NCI-H2107 treated with DMSO at 0.1 percent for 48 hours (cell line): ENCODE results near the gene MYORG.

Experiments
- DNase-seq: peaks from one replicate; lab custom pipeline; 2025; ENCODE audit not compliant: unreplicated experiment; lab: John Stamatoyannopoulos, UW

Gene MYORG

DNA sequence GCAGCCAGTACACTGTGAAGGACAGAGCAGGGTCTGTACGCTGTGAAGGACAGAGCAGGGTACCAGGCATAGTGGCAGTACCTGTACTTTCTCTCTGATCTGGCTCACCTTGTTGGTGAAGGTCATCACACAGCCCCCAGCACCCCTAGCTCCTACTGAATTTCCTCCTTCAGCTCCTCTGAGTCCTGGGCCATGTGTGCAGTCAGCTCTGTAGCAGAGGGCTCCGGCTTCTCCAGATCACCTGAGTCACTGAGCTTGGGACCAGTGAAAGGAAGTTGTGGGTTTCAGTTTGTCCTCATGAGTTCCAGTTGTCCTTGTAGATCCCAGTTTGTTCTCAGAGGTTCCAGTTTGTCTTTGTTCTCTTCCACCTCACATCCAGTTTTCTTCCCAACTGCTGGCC is 41.8 kb downstream of the MYORG start:
- DNase-seq, result no peak

DNA sequence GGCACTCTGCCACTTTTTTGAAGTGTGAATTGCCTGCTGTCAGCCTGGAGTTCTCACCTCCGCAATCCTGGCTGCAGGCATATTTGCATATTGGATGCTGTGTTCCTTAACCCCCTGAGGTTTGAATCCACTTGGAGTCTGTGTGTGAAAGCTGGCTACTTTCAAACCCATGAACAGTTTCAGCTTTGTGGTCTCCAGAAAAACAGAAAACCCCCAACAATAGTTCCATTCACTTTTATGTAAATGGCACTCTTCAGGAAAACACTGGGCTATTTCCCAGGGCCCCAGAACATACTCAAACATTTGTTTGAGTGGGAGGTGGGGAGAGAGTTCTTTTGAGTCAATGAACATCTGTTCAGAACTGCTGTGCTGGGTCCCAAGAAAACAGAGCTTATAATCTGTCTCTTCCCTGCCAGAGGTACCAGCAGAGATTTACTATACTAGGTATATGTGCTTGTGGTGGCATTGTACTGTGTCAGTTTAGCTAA is 42.3 kb downstream of the MYORG start:
- peak; percentile 51 for DNase-seq

DNA sequence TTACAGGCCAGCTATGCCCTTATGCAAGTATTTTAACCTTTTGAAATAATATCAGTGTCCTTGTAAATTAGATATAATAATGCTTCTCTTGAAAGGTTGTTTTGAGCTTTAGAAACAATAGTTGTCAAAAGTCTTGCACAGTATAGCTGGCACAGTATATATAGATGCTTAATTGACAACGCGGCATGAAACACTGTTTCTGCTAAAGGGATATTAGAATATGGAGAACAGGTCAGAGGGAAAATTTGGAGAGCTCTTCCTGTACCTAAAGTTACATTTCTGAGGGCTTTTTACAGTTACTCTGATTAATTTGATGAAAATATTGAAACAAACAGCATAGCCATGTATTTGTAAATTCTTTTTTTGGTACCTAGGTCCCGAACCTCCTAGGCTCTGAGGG is 42.9 kb downstream of the MYORG start:
- no peak for DNase-seq

DNA sequence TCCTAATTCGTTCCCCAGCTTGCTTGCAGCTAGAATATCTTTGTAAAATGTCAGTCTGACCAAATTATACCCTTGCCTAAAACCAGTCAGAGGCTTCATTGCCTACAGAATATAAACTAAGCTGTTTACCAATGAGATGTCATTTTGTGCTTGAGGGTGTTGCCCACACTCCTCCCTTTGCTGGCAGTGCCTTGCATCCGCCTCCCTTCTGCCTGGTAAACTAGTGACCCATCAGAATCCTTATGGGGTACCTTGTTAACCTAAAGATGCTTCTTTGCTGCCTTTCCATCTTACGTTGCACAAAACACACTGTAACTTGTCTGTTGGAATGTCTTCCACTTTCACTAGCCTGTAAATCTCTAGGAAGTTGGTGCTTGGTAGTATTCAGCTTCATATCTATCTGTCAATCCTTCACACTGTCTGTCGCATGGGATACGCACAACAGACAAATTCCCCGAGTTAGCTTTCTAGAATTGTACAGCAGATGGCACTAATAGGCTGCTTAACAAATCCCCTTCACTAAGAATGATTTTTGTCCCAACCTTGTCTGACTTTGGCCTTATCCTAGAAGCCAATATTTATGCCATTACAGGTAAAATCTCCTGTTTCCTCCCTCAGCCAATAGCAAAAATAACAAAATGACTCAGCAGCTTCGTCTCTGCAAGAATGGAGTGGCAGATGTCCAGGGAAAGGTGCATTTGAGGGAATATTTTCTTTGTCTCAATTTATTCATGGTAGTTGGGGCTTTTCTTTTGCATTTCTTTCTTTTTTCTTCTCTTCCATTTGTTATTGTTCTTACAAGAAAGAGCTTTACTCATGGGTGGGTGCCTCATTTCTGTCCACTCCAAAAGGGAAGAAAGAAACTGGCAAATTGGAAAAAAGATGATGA is 44.4 kb downstream of the MYORG start:
- DNase-seq, result peak; percentile 41

DNA sequence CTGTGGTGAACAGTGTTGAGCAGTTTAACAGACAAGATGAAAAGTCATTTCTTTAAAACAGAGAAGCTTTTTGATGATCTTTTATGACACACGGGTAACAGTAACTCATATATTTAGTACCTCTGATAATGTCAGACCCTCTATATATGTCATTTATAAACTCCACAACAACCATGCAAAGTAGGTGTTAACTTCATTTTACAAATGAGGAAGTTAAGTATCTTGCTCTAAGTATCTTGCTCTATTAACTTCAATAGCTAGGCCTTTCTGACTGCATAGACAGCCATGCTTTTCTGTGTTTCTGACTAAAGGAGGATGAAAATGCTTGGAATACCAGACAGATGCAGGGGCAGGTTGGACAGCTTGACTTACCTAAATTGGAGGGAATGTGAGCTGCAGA is 45.5 kb downstream of the MYORG start:
- DNase-seq, result no peak

DNA sequence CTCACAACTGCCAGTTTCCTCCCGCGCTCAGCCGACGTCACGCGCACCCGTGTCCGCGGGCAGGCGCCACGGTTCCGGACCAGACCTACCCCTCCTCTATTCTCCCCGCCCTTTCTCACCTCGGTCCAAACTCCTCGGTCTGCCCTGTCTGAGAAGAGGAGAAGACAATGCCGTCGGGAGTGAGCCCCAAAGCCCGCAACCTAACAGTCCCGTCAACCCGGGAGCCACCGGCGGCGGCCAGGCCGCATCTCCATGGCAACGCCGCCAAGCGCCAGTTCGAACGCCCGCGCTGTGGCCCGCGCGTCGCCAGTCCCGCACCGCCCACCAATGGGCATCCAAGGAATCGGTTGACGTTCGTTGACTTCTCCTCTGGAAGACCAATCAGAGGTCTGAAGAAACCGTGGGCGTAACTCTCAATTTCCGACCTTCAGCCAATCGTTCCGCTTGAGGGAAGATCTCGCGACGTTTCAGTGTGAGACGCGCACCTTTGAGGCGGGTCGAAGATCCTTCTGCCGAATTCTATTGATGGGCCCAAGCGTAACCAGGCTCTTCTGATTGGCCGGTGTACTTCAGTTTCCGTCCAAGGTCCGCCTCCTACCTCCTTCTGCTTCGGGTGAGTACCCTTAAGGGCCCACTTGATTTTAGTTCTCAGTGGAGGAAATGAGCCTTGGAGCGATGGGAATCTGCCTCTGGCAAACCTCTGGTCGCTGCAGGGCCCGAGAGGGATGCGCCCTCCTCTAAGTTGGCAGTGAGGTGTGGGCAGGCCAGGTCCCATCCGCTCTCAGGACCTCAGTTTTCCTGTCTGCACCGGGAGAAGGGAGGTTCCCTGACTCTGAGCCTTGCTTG is 47.5 kb downstream of the MYORG start, which contains the start of the genes KIF24 and NUDT2:
KIF24 (minus strand) TSS at position 282 of the 846 bp plus-strand sequence. CDS start 17,922 bp downstream, outside the sequence.
NUDT2 (plus strand) TSS at position 583 of the 846 bp plus-strand sequence. CDS start 9,471 bp downstream, outside the sequence.
- DNase-seq, result peak; percentile 99

DNA sequence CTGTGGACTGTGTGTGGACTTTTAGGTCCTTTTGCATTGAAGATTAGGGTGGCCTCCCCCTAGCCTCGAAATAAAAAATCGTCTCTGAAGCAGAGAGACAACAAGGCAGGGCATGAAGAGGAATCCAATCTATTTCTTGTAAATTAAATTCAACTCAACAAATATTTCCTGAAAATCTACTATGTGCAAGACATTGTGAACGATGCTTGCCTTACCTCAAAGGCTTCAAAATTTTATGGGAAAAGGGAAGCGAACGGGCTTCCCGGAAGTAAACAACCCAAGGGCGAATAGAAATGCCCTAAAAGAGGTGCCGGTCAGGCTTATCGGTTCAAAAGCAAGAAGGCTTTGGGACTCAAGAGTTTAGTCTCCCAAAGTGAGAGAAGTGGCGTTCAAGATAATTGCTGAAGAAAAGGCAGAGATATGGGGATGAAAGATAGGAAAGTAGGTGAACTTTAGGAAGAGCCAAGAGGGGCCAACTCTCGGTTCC is 48.2 kb downstream of the MYORG start:
- DNase-seq, result peak; percentile 67

DNA sequence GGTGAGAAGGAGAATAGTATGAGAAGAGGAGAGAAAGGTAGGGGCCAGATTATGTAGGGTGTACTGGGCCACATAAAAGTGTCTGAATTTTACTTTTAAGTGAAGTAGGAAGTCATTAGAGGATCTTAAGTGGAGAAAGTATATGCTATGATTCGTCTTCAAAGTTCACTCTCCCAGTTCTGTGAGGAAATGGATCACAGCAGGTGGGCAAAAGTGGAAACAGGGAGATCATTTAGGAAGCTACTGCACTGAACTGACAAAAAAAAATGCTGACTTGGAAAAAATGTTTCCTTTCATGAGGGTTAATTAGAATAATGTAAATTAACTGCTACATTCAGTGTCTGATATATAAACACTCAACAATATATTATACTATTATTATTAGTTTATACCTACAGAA is 50.0 kb downstream of the MYORG start:
- no peak for DNase-seq

DNA sequence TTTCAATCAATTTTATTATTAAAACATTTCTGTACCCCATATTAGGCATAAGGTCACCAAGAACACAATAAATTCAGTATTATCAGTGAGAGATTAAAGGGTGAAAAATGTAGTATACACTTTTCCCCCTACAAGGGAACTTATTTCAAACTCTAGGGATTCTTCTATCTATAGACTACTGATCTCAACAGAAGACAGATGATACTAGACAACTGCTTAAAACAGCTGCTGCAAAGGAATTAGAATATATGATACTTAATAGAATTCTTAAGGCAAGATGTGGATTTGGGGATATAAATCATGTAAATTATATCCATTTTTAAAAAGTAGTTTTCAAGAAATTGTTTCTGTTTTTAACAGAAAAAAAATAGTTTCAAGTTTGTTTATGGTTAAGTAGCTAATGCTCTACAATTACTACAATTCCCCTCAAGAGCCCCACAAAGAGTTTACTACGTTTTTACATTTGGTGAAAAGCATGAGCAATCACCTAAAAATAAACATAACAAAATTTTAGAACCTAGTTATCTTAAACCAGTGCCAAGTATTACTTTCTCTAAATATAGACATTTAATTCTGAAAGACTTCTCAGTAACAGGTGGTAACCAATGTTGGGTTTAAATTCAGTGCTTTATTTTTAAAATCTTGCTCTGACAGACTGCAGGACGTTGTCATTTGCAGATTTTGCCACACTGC is 53.7 kb downstream of the MYORG start:
- no peak for DNase-seq

DNA sequence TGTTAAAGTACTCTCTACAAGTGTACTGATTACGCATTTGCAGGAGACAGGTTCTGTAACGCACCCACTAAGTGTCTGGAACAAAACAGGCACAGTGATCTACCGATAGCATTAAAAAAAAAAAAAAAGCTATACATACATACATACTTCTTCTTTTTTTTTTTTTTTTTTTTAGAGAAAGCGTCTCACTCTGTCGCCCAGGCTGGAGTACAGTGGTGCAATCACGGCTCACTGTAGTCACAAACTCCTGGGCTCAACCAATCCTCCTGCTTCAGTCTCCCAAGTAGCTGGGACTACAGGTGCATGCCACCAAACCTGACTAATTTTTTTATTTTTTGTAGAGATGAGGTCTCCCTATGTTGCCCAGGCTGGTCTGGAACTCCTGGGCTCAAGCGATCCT is 55.2 kb downstream of the MYORG start:
- no peak for DNase-seq

DNA sequence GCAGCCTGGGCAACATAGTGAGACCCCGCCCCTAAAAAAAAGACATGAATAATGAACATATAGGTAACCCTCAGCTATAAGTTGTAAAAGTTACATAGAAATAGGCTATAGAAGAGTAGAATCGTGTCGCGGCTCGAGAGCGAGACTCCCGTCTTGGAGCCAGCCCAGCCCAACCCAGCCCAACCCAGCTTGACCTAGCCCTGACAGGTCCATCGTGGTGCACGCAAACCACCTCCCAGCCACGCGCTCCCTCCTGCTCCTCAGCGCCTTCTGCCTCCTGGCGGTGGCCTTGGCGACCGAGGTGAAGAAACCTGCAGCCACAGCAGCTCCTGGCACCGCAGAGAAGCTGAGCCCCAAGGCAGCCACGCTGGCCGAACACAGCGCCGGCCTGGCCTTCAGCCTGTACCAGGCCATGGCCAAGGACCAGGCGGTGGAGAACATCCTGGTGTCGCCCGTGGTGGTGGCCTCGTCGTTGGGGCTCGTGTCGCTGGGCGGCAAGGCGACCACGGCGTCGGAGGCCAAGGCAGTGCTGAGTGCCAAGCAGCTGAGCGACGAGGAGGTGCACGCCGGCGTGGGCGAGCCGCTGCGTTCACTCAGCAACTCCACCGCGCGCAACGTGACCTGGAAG is 58.4 kb downstream of the MYORG start:
- no peak for DNase-seq

DNA sequence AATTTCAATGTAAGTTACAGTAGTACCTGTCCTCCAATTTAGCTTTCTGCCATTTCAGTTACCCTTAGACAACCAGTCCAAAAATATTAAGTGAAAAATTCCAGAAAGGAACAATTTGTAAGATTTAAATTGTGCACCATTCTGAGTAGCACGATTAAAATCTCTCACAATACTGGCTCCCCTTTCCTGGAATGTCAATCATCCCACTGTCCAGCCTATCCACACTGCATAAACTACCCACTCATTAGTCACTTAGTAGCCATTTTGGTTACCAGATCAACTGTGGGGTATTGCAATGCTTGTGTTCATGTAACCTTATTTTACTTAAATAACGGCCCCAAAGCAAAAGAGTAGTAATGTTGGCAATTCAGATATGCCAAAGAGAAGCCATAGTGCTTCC is 59.3 kb downstream of the MYORG start:
- DNase-seq, result no peak
